Measurements from ENCODE around the gene SDK1.

SDK1 gene

GRCh38 chr7:3757059-3757458 lies 456.0 kb downstream of the SDK1 start:
- Histone ChIP-seq H3K4me3 (ENCODE audit: low read length in 2 of 2) (no peak overlapping the region), H3K27ac (ENCODE audit: low read length) (no peak overlapping the region), H3K9me3 (ENCODE audit: control insufficient read depth in 2 of 2, low read length in 2 of 2) (no peaks in the 10 kb centered on the region), H3K36me3 (ENCODE audit: control insufficient read depth in 2 of 2, insufficient read depth in 2 of 2, low read length in 2 of 2) (no peaks in the 10 kb centered on the region), H3K4me1 (ENCODE audit: control insufficient read depth, insufficient read depth, low read length) (peaks cover 4% of the 10 kb centered on the region), H3K27me3 (ENCODE audit: control insufficient read depth in 1 of 2, insufficient read depth in 2 of 2, low read length in 2 of 2) (no peaks in the 10 kb centered on the region), H3K9ac (ENCODE audit: low read length in 2 of 2) (no peak overlapping the region)

DNA sequence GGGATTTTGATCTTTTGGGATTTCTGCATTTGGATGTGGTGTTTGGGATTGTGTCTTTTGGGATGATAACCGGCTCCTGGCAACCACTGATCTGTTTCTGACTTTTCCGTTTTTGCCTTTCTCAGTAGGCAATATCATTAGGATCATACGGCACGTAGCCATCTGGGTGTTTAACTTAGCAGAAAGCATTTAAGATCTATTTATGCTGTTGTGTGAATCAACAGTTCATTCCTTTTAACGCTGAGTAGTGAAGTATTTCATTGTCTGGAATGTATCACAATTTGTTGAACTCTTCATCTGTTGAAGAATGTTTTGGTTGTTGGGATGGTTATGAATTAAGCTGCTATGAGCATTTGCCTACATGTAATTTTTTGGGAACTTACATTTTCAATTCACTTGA lies 459.6 kb downstream of the SDK1 start:
- Histone ChIP-seq H3K27ac (ENCODE audit: low read length) (no peak overlapping the region), H3K4me3 (ENCODE audit: low read length in 2 of 2) (no peak overlapping the region), H3K4me1 (ENCODE audit: control insufficient read depth, insufficient read depth, low read length) (no peaks in the 10 kb centered on the region), H3K36me3 (ENCODE audit: control insufficient read depth in 2 of 2, insufficient read depth in 2 of 2, low read length in 2 of 2) (no peaks in the 10 kb centered on the region), H3K9ac (ENCODE audit: low read length in 2 of 2) (no peak overlapping the region), H3K9me3 (ENCODE audit: control insufficient read depth in 2 of 2, low read length in 2 of 2) (no peaks in the 10 kb centered on the region), H3K27me3 (ENCODE audit: control insufficient read depth in 1 of 2, insufficient read depth in 2 of 2, low read length in 2 of 2) (no peaks in the 10 kb centered on the region)

DNA sequence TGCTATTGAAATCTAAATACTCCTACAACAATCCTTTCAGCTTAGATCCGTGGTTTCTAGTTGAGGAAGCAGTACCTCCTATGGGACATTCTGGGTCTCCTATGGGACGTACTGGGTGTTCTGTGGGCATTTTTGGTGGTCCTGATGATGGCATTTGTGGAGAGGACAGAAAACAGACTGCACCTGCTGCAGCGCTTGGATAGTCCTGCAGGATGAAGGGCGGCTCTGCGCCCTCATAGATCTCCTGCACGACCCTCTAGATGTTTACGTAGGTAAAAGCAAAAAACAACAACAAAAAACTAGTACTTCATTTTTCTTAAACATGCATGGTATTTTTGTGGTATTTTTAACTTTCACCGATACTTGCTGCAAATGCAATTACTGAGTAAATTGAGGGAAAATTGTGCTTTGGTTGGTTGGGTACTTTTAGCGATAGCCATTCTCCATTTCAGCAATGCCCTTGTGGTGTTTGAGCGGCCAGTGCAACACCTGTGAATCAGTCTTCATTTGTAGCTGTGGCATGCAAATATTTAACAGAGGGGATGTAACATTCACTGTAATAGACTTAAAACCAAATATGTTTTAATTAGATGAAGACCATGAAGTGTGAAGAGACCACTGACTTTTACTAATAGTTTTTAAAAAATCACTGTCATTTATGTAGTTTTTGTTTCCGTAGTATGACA lies 461.2 kb downstream of the SDK1 start:
- no peaks in the 10 kb centered on the region for H3K4me1 ChIP-seq (ENCODE audit: control insufficient read depth, insufficient read depth, low read length)
- H3K4me3 ChIP-seq (ENCODE audit: low read length in 2 of 2): no peak overlapping the region
- no peaks in the 10 kb centered on the region for H3K9me3 ChIP-seq (ENCODE audit: control insufficient read depth in 2 of 2, low read length in 2 of 2)
- no peak overlapping the region for H3K9ac ChIP-seq (ENCODE audit: low read length in 2 of 2)
- no peaks in the 10 kb centered on the region for H3K27me3 ChIP-seq (ENCODE audit: control insufficient read depth in 1 of 2, insufficient read depth in 2 of 2, low read length in 2 of 2)
- no peaks in the 10 kb centered on the region for H3K36me3 ChIP-seq (ENCODE audit: control insufficient read depth in 2 of 2, insufficient read depth in 2 of 2, low read length in 2 of 2)
- H3K27ac ChIP-seq (ENCODE audit: low read length): no peak overlapping the region

DNA sequence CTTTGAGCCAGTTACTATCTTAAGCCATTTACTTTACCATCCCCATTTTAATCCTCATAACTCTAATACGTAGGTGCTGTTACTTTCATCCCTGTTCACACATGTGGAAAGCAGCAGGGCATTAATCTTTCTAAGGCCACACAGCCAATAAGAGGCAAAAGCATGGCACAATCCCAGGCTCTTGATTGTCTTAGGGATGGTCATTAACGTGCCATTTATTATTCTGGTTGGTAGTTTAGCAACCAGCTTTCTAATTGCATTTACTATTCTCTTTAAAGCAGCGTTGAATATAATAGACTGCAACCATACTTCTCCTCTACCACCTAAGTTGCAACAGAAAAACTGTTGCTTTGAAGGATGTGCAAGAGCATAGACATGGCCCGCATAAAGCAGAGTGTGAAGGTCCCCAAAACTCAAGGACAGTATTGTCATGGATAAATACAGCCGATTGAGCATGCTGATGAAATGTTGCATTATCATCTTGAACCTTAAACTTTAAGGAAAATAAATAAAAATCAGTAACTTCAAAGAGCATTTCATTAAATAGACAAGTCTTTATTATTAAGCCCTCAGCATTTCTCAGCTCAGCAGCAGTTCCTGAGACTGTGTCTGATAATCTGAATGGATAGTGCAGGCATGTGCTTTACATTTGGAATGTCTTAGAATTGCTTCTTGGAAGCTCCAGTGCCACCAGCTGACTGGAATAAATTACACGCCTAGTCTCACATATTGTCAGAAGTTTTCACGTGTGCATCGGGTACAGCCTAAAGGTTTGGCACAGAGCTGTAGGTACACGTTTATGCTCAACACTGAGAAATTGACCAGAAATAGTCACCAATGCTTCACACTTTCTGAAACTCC lies 467.1 kb downstream of the SDK1 start:
- H3K4me1 ChIP-seq (ENCODE audit: control insufficient read depth, insufficient read depth, low read length): no peaks in the 10 kb centered on the region
- no peaks in the 10 kb centered on the region for H3K27me3 ChIP-seq (ENCODE audit: control insufficient read depth in 1 of 2, insufficient read depth in 2 of 2, low read length in 2 of 2)
- H3K36me3 ChIP-seq (ENCODE audit: control insufficient read depth in 2 of 2, insufficient read depth in 2 of 2, low read length in 2 of 2): no peaks in the 10 kb centered on the region
- no peak overlapping the region for H3K9ac ChIP-seq (ENCODE audit: low read length in 2 of 2)
- no peak overlapping the region for H3K27ac ChIP-seq (ENCODE audit: low read length)
- no peak overlapping the region for H3K4me3 ChIP-seq (ENCODE audit: low read length in 2 of 2)
- no peaks in the 10 kb centered on the region for H3K9me3 ChIP-seq (ENCODE audit: control insufficient read depth in 2 of 2, low read length in 2 of 2)

- no peaks in the 10 kb centered on the region for H3K4me1 ChIP-seq (ENCODE audit: control insufficient read depth, insufficient read depth, low read length)
- H3K27me3 ChIP-seq (ENCODE audit: control insufficient read depth in 1 of 2, insufficient read depth in 2 of 2, low read length in 2 of 2): no peaks in the 10 kb centered on the region
- no peak overlapping the region for H3K9ac ChIP-seq (ENCODE audit: low read length in 2 of 2)
- no peak overlapping the region for H3K27ac ChIP-seq (ENCODE audit: low read length)
- no peaks in the 10 kb centered on the region for H3K9me3 ChIP-seq (ENCODE audit: control insufficient read depth in 2 of 2, low read length in 2 of 2)
- no peak overlapping the region for H3K4me3 ChIP-seq (ENCODE audit: low read length in 2 of 2)
- H3K36me3 ChIP-seq (ENCODE audit: control insufficient read depth in 2 of 2, insufficient read depth in 2 of 2, low read length in 2 of 2): no peaks in the 10 kb centered on the region
Observed at GRCh38 chr7:3771906-3772305, 470.9 kb downstream of the SDK1 start.

GRCh38 chr7:3778345-3778744 lies 477.3 kb downstream of the SDK1 start:
- Histone ChIP-seq H3K4me3 (ENCODE audit: low read length in 2 of 2) (no peak overlapping the region), H3K27me3 (ENCODE audit: control insufficient read depth in 1 of 2, insufficient read depth in 2 of 2, low read length in 2 of 2) (peaks cover 0 to 2% of the 10 kb centered on the region in 2 donors), H3K9me3 (ENCODE audit: control insufficient read depth in 2 of 2, low read length in 2 of 2) (peaks cover 7 to 10% of the 10 kb centered on the region in 2 donors), H3K9ac (ENCODE audit: low read length in 2 of 2) (no peak overlapping the region), H3K4me1 (ENCODE audit: control insufficient read depth, insufficient read depth, low read length) (no peaks in the 10 kb centered on the region), H3K27ac (ENCODE audit: low read length) (no peak overlapping the region), H3K36me3 (ENCODE audit: control insufficient read depth in 2 of 2, insufficient read depth in 2 of 2, low read length in 2 of 2) (no peaks in the 10 kb centered on the region)

- Histone ChIP-seq H3K4me1 (ENCODE audit: control insufficient read depth, insufficient read depth, low read length) (no peaks in the 10 kb centered on the region), H3K27me3 (ENCODE audit: control insufficient read depth in 1 of 2, insufficient read depth in 2 of 2, low read length in 2 of 2) (peaks cover 0 to 2% of the 10 kb centered on the region in 2 donors), H3K4me3 (ENCODE audit: low read length in 2 of 2) (no peak overlapping the region), H3K9me3 (ENCODE audit: control insufficient read depth in 2 of 2, low read length in 2 of 2) (peaks cover 7 to 10% of the 10 kb centered on the region in 2 donors), H3K9ac (ENCODE audit: low read length in 2 of 2) (no peak overlapping the region), H3K27ac (ENCODE audit: low read length) (no peak overlapping the region), H3K36me3 (ENCODE audit: control insufficient read depth in 2 of 2, insufficient read depth in 2 of 2, low read length in 2 of 2) (no peaks in the 10 kb centered on the region)
Observed at GRCh38 chr7:3780016-3780415, 479.0 kb downstream of the SDK1 start.

- no peaks in the 10 kb centered on the region for H3K4me1 ChIP-seq (ENCODE audit: control insufficient read depth, insufficient read depth, low read length)
- no peak overlapping the region for H3K4me3 ChIP-seq (ENCODE audit: low read length in 2 of 2)
- H3K27ac ChIP-seq (ENCODE audit: low read length): no peak overlapping the region
- H3K9ac ChIP-seq (ENCODE audit: low read length in 2 of 2): no peak overlapping the region
- no peaks in the 10 kb centered on the region for H3K36me3 ChIP-seq (ENCODE audit: control insufficient read depth in 2 of 2, insufficient read depth in 2 of 2, low read length in 2 of 2)
- H3K27me3 ChIP-seq (ENCODE audit: control insufficient read depth in 1 of 2, insufficient read depth in 2 of 2, low read length in 2 of 2): peaks cover 0 to 2% of the 10 kb centered on the region in 2 donors
- peaks cover 7 to 10% of the 10 kb centered on the region in 2 donors for H3K9me3 ChIP-seq (ENCODE audit: control insufficient read depth in 2 of 2, low read length in 2 of 2)
Observed at GRCh38 chr7:3780525-3780924, 479.5 kb downstream of the SDK1 start.

DNA sequence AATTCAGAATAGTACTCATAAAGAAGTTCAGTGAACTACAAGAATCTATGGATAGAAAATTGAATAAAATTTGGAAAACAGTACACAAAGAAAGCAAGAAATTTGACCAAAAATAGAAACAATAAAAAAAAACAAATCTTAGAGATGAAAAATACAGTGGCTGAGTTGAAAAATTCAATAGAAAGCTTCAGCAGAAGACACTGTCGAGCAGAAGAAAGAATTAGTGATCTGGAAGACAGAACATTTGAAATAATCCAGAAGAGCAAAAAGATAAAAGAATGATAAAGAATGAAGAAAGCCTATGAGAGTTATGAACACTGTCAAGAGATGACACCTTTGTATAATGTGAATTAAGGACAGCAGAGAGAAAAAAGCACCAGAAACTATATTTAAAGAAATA lies 480.6 kb downstream of the SDK1 start:
- no peak overlapping the region for H3K27ac ChIP-seq (ENCODE audit: low read length)
- no peaks in the 10 kb centered on the region for H3K4me1 ChIP-seq (ENCODE audit: control insufficient read depth, insufficient read depth, low read length)

DNA sequence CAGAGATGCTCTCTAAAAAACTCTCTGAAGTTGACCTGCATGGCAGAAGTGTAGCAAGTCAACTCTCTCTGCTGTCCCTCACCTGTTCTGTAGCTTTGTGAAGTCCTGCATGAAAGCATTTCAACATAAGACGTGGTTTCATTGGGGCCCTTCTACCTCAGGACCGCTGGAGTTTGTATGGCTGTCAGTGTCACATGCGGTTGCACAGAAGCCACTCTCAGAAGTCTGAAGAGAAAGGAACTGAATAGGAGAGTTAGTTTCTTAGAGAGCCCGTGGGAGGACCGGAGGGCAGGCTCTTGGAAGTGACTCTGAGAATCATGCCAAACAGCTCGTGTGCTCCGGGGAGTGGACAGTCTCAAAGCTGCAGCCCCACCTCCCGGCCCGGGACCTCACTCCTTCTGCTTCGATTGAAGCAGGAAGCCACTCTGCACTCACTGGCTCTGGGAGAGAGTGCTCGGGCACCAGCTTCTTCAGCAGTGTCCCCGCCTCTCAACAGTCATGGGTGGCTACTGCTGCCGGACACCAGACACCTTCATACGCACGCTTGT lies 486.7 kb downstream of the SDK1 start:
- Histone ChIP-seq H3K4me3 (ENCODE audit: low read length in 2 of 2) (no peak overlapping the region), H3K27me3 (ENCODE audit: control insufficient read depth in 1 of 2, insufficient read depth in 2 of 2, low read length in 2 of 2) (no peaks in the 10 kb centered on the region), H3K9ac (ENCODE audit: low read length in 2 of 2) (no peak overlapping the region), H3K36me3 (ENCODE audit: control insufficient read depth in 2 of 2, insufficient read depth in 2 of 2, low read length in 2 of 2) (no peaks in the 10 kb centered on the region), H3K4me1 (ENCODE audit: control insufficient read depth, insufficient read depth, low read length) (no peaks in the 10 kb centered on the region), H3K27ac (ENCODE audit: low read length) (no peak overlapping the region), H3K9me3 (ENCODE audit: control insufficient read depth in 2 of 2, low read length in 2 of 2) (no peaks in the 10 kb centered on the region)

More for the DNA sequence above, 480.6 kb downstream of the SDK1 start:
- no peak overlapping the region for H3K4me3 ChIP-seq (ENCODE audit: low read length in 2 of 2)
- H3K9me3 ChIP-seq (ENCODE audit: control insufficient read depth in 2 of 2, low read length in 2 of 2): peaks cover 7 to 10% of the 10 kb centered on the region in 2 donors
- no peak overlapping the region for H3K9ac ChIP-seq (ENCODE audit: low read length in 2 of 2)
- H3K27me3 ChIP-seq (ENCODE audit: control insufficient read depth in 1 of 2, insufficient read depth in 2 of 2, low read length in 2 of 2): peaks cover 0 to 2% of the 10 kb centered on the region in 2 donors
- H3K36me3 ChIP-seq (ENCODE audit: control insufficient read depth in 2 of 2, insufficient read depth in 2 of 2, low read length in 2 of 2): no peaks in the 10 kb centered on the region

Data from stomach smooth muscle (tissue), 2 donors.